ENCODE data around the gene NDUFA7. TPM values are rescaled to one million over a fixed set of nuclear protein-coding genes. Genes with fewer than 3 reads are reported as not detected.
"Not testable (repeated sequence)": the region's sequence is repeated elsewhere in the genome, so short reads cannot be mapped to it uniquely, and the experiment has no call there.

NDUFA7 gene
- polyA plus RNA-seq, 4 donors, result 75.5 to 160 (median 137) TPM

DNA sequence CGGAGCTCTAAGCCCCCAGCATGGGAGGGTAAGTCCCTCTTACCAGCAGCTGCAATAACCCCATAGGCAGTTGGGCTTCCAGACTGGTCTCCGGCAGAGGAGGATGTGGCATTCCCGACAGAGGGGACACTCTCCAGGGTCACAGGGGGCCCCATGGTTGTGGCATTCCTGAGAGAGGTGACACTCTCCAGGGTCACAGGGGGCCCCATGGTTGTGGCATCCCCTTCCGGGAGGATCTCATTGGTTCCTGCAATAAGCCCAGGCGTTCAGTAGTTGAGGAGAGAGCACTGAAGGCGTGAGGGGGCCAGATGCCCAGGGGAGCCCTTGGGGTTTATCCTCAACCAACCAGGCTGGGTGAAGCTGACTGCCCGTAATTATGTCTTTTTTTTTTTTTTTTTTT, 18.4 kb downstream of the NDUFA7 start:
- no peaks in the 10 kb centered on the region for H3K27me3 ChIP-seq (ENCODE audit: control insufficient read depth in 3 of 3, insufficient read depth in 3 of 3, low read length in 3 of 3)
- no peak for FAIRE-seq

DNA sequence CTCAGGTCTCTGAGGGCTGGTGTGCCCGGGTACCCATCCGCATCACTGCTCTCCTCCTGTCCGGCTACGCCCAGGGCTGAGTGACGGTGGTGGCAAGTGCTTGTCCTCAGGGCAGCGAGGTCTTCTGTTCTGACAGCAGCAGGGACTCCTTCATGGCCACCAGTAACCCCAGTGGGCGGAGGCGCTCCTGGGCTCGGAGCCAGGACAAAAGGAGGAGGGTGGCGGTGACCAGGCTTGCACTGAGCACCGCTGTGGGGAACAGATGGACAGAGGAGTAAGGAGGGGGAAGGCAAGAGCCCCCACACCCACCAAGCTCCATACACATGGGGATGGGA, 18.9 kb downstream of the NDUFA7 start:
- Histone ChIP-seq H3K27ac (ENCODE audit: low read depth in 1 of 3, low read length in 2 of 3) (no peak overlapping the region), H3K9me3 (ENCODE audit: control insufficient read depth in 2 of 2, insufficient read depth in 1 of 2, low read depth in 1 of 2, low read length in 1 of 2) (no peaks in the 10 kb centered on the region), H3K4me1 (ENCODE audit: control insufficient read depth in 3 of 3, insufficient read depth in 2 of 3, low read depth in 1 of 3, low read length in 2 of 3) (peaks cover 0 to 10% (median 3%) of the 10 kb centered on the region in 3 donors), H3K27me3 (ENCODE audit: control insufficient read depth in 3 of 3, insufficient read depth in 3 of 3, low read length in 3 of 3) (no peaks in the 10 kb centered on the region), H3K4me3 (ENCODE audit: low read depth in 1 of 3, low read length in 3 of 3) (no peak overlapping the region), H3K36me3 (ENCODE audit: control insufficient read depth in 3 of 3, insufficient read depth in 2 of 3, low read depth in 1 of 3, low read length in 3 of 3) (peaks cover 0 to 39% (median 0%) of the 10 kb centered on the region in 3 donors)
- FAIRE-seq (no peak), DNase-seq (no peak)
- 59 to 75% (median 61%) methylated on average over 11 of the region's 11 CpGs for WGBS, 3 donors

More for the DNA sequence above, 18.4 kb downstream of the NDUFA7 start:
- peaks cover 0 to 14% (median 3%) of the 10 kb centered on the region in 3 donors for H3K4me1 ChIP-seq (ENCODE audit: control insufficient read depth in 3 of 3, insufficient read depth in 2 of 3, low read depth in 1 of 3, low read length in 2 of 3)
- H3K27ac ChIP-seq (ENCODE audit: low read depth in 1 of 3, low read length in 2 of 3), result no peak overlapping the region
- 65 to 85% (median 81%) methylated on average over 7 of the region's 7 CpGs for WGBS, 3 donors
- H3K4me3 ChIP-seq (ENCODE audit: low read depth in 1 of 3, low read length in 3 of 3), result no peak overlapping the region
- H3K9me3 ChIP-seq (ENCODE audit: control insufficient read depth in 2 of 2, insufficient read depth in 1 of 2, low read depth in 1 of 2, low read length in 1 of 2), result no peaks in the 10 kb centered on the region
- H3K36me3 ChIP-seq (ENCODE audit: control insufficient read depth in 3 of 3, insufficient read depth in 2 of 3, low read depth in 1 of 3, low read length in 3 of 3), result peaks cover 0 to 39% (median 0%) of the 10 kb centered on the region in 3 donors
- no peak for DNase-seq

DNA sequence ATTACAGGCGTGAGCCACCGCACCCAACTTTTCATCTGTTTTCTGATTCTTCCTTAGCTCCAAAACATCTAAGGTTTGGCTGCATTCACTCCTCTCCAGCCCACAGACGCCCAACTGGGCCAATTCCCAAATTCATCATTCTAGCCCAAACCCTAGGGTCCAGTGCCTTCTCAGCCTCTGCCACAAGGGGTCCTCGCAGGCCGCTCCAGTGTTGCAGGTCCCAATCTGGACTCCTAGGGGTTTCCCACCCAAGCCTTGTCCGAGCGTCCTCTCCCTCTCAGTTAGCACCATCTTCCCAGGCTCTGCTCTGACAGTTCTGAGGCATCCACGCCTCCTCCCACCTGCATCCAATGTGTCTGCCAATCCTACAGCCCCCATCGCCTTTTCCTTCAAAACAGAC, 29.8 kb downstream of the NDUFA7 start:
- H3K27me3 ChIP-seq (ENCODE audit: control insufficient read depth in 3 of 3, insufficient read depth in 3 of 3, low read length in 3 of 3); H3K4me1 ChIP-seq (ENCODE audit: control insufficient read depth in 3 of 3, insufficient read depth in 2 of 3, low read depth in 1 of 3, low read length in 2 of 3); H3K4me3 ChIP-seq (ENCODE audit: low read depth in 1 of 3, low read length in 3 of 3); DNase-seq; H3K9me3 ChIP-seq (ENCODE audit: control insufficient read depth in 2 of 2, insufficient read depth in 1 of 2, low read depth in 1 of 2, low read length in 1 of 2); H3K36me3 ChIP-seq (ENCODE audit: control insufficient read depth in 3 of 3, insufficient read depth in 2 of 3, low read depth in 1 of 3, low read length in 3 of 3); FAIRE-seq; H3K27ac ChIP-seq (ENCODE audit: low read depth in 1 of 3, low read length in 2 of 3): not testable (repeated sequence)
- WGBS, 3 donors, result no CpG with 5 or more reads among the region's 9 CpGs

DNA sequence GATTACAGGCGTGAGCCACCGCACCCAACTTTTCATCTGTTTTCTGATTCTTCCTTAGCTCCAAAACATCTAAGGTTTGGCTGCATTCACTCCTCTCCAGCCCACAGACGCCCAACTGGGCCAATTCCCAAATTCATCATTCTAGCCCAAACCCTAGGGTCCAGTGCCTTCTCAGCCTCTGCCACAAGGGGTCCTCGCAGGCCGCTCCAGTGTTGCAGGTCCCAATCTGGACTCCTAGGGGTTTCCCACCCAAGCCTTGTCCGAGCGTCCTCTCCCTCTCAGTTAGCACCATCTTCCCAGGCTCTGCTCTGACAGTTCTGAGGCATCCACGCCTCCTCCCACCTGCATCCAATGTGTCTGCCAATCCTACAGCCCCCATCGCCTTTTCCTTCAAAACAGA, 44.7 kb downstream of the NDUFA7 start:
- H3K4me1 ChIP-seq (ENCODE audit: control insufficient read depth in 3 of 3, insufficient read depth in 2 of 3, low read depth in 1 of 3, low read length in 2 of 3), result not testable (repeated sequence)

DNA sequence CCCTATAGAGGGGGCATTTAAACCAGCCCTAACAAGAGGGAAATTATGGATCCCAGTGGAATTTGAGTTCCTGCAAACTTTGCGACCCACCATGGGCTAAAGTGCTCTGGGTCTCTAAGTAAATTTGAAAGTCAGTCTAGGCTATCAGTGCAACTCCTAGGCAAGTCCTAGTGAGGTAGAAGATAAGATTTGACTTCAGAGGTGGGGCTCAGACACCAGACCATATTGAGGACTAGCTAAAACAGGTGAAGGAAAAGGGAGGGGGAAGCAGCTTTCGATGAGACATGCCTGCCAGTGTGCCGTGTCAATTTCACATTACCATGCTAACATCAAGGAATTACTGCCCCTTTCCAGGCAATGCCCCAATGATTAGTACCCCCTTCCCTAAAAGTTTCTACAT, 51.5 kb downstream of the NDUFA7 start:
- Histone ChIP-seq H3K9me3 (ENCODE audit: control insufficient read depth in 2 of 2, insufficient read depth in 1 of 2, low read depth in 1 of 2, low read length in 1 of 2) (peaks cover 0 to 3% of the 10 kb centered on the region in 2 donors), H3K36me3 (ENCODE audit: control insufficient read depth in 3 of 3, insufficient read depth in 2 of 3, low read depth in 1 of 3, low read length in 3 of 3) (no peaks in the 10 kb centered on the region), H3K27ac (ENCODE audit: low read depth in 1 of 3, low read length in 2 of 3) (no peak overlapping the region), H3K27me3 (ENCODE audit: control insufficient read depth in 3 of 3, insufficient read depth in 3 of 3, low read length in 3 of 3) (no peaks in the 10 kb centered on the region), H3K4me3 (ENCODE audit: low read depth in 1 of 3, low read length in 3 of 3) (no peak overlapping the region), H3K4me1 (ENCODE audit: control insufficient read depth in 3 of 3, insufficient read depth in 2 of 3, low read depth in 1 of 3, low read length in 2 of 3) (no peaks in the 10 kb centered on the region)
- no peak for FAIRE-seq
- 56 to 87% (median 74%) methylated on average over 3 of the region's 3 CpGs for WGBS, 3 donors
- no peak for DNase-seq

More for the DNA sequence above, 44.7 kb downstream of the NDUFA7 start:
- not testable (repeated sequence) for FAIRE-seq; DNase-seq; H3K4me3 ChIP-seq (ENCODE audit: low read depth in 1 of 3, low read length in 3 of 3); H3K27ac ChIP-seq (ENCODE audit: low read depth in 1 of 3, low read length in 2 of 3); H3K36me3 ChIP-seq (ENCODE audit: control insufficient read depth in 3 of 3, insufficient read depth in 2 of 3, low read depth in 1 of 3, low read length in 3 of 3); H3K27me3 ChIP-seq (ENCODE audit: control insufficient read depth in 3 of 3, insufficient read depth in 3 of 3, low read length in 3 of 3); H3K9me3 ChIP-seq (ENCODE audit: control insufficient read depth in 2 of 2, insufficient read depth in 1 of 2, low read depth in 1 of 2, low read length in 1 of 2)
- WGBS, 3 donors, result no CpG with 5 or more reads among the region's 9 CpGs

DNA sequence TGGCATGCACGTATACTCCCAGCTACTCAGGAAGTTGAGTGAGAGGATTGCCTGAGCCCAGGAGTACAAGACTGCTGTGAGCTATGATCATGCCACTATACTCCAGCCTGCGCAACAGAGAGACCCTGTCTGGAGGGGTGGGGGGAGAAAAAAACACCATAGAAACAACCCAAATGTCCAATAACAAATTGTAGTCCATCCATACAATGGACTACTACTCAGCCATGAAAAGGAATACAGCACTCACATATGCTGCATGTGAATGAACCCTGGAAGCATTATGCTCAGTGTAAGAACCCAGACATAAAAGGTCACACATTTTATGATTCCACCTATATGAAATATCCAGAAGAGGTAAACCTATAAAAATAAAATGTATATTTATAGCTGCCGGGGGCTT, 55.3 kb downstream of the NDUFA7 start:
- Histone ChIP-seq H3K27me3 (ENCODE audit: control insufficient read depth in 3 of 3, insufficient read depth in 3 of 3, low read length in 3 of 3) (no peaks in the 10 kb centered on the region), H3K4me3 (ENCODE audit: low read depth in 1 of 3, low read length in 3 of 3) (no peak overlapping the region), H3K4me1 (ENCODE audit: control insufficient read depth in 3 of 3, insufficient read depth in 2 of 3, low read depth in 1 of 3, low read length in 2 of 3) (no peaks in the 10 kb centered on the region), H3K27ac (ENCODE audit: low read depth in 1 of 3, low read length in 2 of 3) (no peak overlapping the region), H3K36me3 (ENCODE audit: control insufficient read depth in 3 of 3, insufficient read depth in 2 of 3, low read depth in 1 of 3, low read length in 3 of 3) (peaks cover 0 to 24% (median 0%) of the 10 kb centered on the region in 3 donors), H3K9me3 (ENCODE audit: control insufficient read depth in 2 of 2, insufficient read depth in 1 of 2, low read depth in 1 of 2, low read length in 1 of 2) (peaks cover 0 to 3% of the 10 kb centered on the region in 2 donors)
- WGBS, 3 donors, result 70 to 80% (median 73%) methylated on average over 3 of the region's 3 CpGs
- FAIRE-seq (no peak), DNase-seq (no peak)

DNA sequence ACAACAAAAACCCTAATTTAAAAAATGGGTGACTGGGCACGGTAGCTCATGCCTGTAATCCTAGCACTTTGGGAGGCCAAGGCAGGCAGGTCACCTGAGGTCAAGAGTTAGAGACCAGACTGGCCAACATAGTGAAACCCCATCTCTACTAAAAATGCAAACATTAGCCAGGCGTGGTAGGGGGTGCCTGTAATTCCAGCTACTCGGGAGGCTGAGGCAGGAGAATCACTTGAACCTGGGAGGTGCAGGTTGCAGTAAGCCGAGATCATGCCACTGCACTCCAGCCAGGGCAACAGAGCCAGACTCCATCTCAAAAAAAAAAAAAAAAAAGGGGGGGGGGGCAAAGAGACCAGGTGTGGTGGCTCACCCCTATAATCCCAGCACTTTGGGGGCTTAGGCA, 56.9 kb downstream of the NDUFA7 start:
- 75 to 93% (median 90%) methylated on average over 4 of the region's 4 CpGs for WGBS, 3 donors
- DNase-seq, result not testable (repeated sequence)

DNA sequence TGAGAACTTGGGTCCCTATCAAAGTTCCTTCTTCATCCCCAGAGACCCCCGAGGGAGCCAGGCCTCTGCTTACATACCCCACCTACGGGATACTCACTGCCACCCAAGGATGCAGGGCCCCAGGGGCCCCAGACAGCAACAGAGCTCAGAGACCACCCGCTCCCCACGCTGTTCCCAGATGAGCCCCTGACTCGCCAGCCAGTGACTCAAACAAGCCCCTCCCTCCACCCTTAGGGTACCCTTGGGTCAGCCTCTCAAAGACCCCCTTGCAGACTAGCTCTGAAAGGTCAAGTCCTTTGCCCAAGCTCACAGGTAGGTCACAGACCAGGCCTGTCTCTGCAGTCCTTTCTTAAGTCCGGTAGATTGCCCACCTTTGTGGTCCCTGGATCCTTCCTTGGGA, 58.7 kb downstream of the NDUFA7 start:
- Histone ChIP-seq H3K36me3 (ENCODE audit: control insufficient read depth in 3 of 3, insufficient read depth in 2 of 3, low read depth in 1 of 3, low read length in 3 of 3) (peaks cover 0 to 56% (median 4%) of the 10 kb centered on the region in 3 donors), H3K27ac (ENCODE audit: low read depth in 1 of 3, low read length in 2 of 3) (no peak overlapping the region), H3K27me3 (ENCODE audit: control insufficient read depth in 3 of 3, insufficient read depth in 3 of 3, low read length in 3 of 3) (no peaks in the 10 kb centered on the region), H3K9me3 (ENCODE audit: control insufficient read depth in 2 of 2, insufficient read depth in 1 of 2, low read depth in 1 of 2, low read length in 1 of 2) (peaks cover 0 to 3% of the 10 kb centered on the region in 2 donors), H3K4me1 (ENCODE audit: control insufficient read depth in 3 of 3, insufficient read depth in 2 of 3, low read depth in 1 of 3, low read length in 2 of 3) (peaks cover 0 to 5% (median 0%) of the 10 kb centered on the region in 3 donors), H3K4me3 (ENCODE audit: low read depth in 1 of 3, low read length in 3 of 3) (no peak overlapping the region)
- WGBS, 3 donors, result 93 to 100% (median 95%) methylated on average over 6 of the region's 6 CpGs
- FAIRE-seq, result no peak
- no peak for DNase-seq

More for the DNA sequence above, 56.9 kb downstream of the NDUFA7 start:
- H3K27me3 ChIP-seq (ENCODE audit: control insufficient read depth in 3 of 3, insufficient read depth in 3 of 3, low read length in 3 of 3); H3K9me3 ChIP-seq (ENCODE audit: control insufficient read depth in 2 of 2, insufficient read depth in 1 of 2, low read depth in 1 of 2, low read length in 1 of 2); H3K4me1 ChIP-seq (ENCODE audit: control insufficient read depth in 3 of 3, insufficient read depth in 2 of 3, low read depth in 1 of 3, low read length in 2 of 3); H3K4me3 ChIP-seq (ENCODE audit: low read depth in 1 of 3, low read length in 3 of 3); H3K27ac ChIP-seq (ENCODE audit: low read depth in 1 of 3, low read length in 2 of 3); FAIRE-seq: not testable (repeated sequence)
- peaks cover 0 to 38% (median 0%) of the 10 kb centered on the region in 3 donors for H3K36me3 ChIP-seq (ENCODE audit: control insufficient read depth in 3 of 3, insufficient read depth in 2 of 3, low read depth in 1 of 3, low read length in 3 of 3)

DNA sequence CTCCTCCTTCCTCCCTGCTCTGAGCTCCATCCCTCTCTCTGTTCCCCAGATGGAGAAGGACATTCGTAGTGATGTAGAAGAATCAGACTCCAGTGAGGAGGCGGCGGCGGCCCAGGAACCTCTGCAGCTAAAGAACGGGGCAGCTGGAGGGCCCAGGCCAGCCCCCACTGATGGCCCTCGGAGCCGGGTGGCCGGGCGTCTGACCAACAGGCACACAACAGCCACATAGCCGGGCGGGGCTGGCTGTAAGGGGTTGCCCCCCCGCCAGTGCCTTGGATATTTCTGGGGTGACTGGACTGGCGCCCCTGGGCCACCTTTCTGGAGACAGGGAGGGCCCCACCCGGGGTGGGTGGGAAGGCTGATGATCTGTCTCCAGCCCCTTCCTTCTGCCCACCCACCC, 59.3 kb downstream of the NDUFA7 start:
- peaks cover 0 to 3% of the 10 kb centered on the region in 2 donors for H3K9me3 ChIP-seq (ENCODE audit: control insufficient read depth in 2 of 2, insufficient read depth in 1 of 2, low read depth in 1 of 2, low read length in 1 of 2)
- H3K36me3 ChIP-seq (ENCODE audit: control insufficient read depth in 3 of 3, insufficient read depth in 2 of 3, low read depth in 1 of 3, low read length in 3 of 3), result peaks cover 0 to 62% (median 4%) of the 10 kb centered on the region in 3 donors
- FAIRE-seq (no peak), DNase-seq (no peak)
- no peak overlapping the region for H3K27ac ChIP-seq (ENCODE audit: low read depth in 1 of 3, low read length in 2 of 3)
- no peaks in the 10 kb centered on the region for H3K27me3 ChIP-seq (ENCODE audit: control insufficient read depth in 3 of 3, insufficient read depth in 3 of 3, low read length in 3 of 3)
- H3K4me1 ChIP-seq (ENCODE audit: control insufficient read depth in 3 of 3, insufficient read depth in 2 of 3, low read depth in 1 of 3, low read length in 2 of 3), result peaks cover 0 to 11% (median 0%) of the 10 kb centered on the region in 3 donors
- H3K4me3 ChIP-seq (ENCODE audit: low read depth in 1 of 3, low read length in 3 of 3), result no peak overlapping the region
- WGBS, 3 donors, result 92 to 95% (median 93%) methylated on average over 14 of the region's 14 CpGs

Measured in small intestine (tissue), 7 donors.